ENCODE measurements around the gene RLBP1. TPM values are rescaled to one million over a fixed set of nuclear protein-coding genes. Genes with fewer than 3 reads are reported as not detected.
A peak's percentile ranks its signal among the peaks of the same experiment; 100 is the strongest.

Gene RLBP1
- total RNA-seq, 6 donors from 2014 or later, result not detected

- ATAC-seq (ENCODE audit: low FRiP score in 2 of 2) (peak; percentile 60), DNase-seq (peak in 1 of 2 donors; percentile 75)
- Histone ChIP-seq H3K4me1 (peaks cover 26 to 40% (median 38%) of the 10 kb centered on the region in 4 donors), H3K27ac (peak overlapping the region; percentile 49 to 72 (median 57)), H3K36me3 (peaks cover 0 to 12% (median 0%) of the 10 kb centered on the region in 4 donors), H3K4me3 (no peak overlapping the region), H3K9me3 (no peaks in the 10 kb centered on the region), H3K27me3 (no peaks in the 10 kb centered on the region)
- WGBS, 2 donors, result 37 to 52% methylated on average over 7 of the region's 7 CpGs
- peak in 1 of 4 donors; percentile 96 for TF ChIP-seq EP300 (IDR thresholded peaks at IDR 0.05)
- TF ChIP-seq, protein P1, sequence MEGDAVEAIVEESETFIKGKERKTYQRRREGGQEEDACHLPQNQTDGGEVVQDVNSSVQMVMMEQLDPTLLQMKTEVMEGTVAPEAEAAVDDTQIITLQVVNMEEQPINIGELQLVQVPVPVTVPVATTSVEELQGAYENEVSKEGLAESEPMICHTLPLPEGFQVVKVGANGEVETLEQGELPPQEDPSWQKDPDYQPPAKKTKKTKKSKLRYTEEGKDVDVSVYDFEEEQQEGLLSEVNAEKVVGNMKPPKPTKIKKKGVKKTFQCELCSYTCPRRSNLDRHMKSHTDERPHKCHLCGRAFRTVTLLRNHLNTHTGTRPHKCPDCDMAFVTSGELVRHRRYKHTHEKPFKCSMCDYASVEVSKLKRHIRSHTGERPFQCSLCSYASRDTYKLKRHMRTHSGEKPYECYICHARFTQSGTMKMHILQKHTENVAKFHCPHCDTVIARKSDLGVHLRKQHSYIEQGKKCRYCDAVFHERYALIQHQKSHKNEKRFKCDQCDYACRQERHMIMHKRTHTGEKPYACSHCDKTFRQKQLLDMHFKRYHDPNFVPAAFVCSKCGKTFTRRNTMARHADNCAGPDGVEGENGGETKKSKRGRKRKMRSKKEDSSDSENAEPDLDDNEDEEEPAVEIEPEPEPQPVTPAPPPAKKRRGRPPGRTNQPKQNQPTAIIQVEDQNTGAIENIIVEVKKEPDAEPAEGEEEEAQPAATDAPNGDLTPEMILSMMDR (IDR thresholded peaks at IDR 0.05), result no peak
- TF ChIP-seq POLR2AphosphoS5 (IDR thresholded peaks at IDR 0.05), result peak; percentile 73 to 77
- no peak for TF ChIP-seq POLR2A (IDR thresholded peaks at IDR 0.05)
Measured at GRCh38 chr15:89167267-89168176, 53.9 kb downstream of the RLBP1 start.

GRCh38 chr15:89165677-89166076, 55.7 kb downstream of the RLBP1 start:
- H3K27ac ChIP-seq, result peak overlapping the region in 3 of 4 donors; percentile 41 to 72 (median 51)
- ATAC-seq (ENCODE audit: low FRiP score in 2 of 2), result no peak
- WGBS, 2 donors, result 41 to 48% methylated on average over 2 of the region's 2 CpGs
- no peaks in the 10 kb centered on the region for H3K9me3 ChIP-seq
- H3K27me3 ChIP-seq, result no peaks in the 10 kb centered on the region
- peaks cover 0 to 16% (median 0%) of the 10 kb centered on the region in 4 donors for H3K36me3 ChIP-seq
- no peak for DNase-seq
- TF ChIP-seq POLR2AphosphoS5 (IDR thresholded peaks at IDR 0.05) (no peak), POLR2A (IDR thresholded peaks at IDR 0.05) (no peak), EP300 (IDR thresholded peaks at IDR 0.05) (no peak)
- TF ChIP-seq, protein P1 (IDR thresholded peaks at IDR 0.05), result no peak
- no peak overlapping the region for H3K4me3 ChIP-seq
- peaks cover 26 to 40% (median 31%) of the 10 kb centered on the region in 4 donors for H3K4me1 ChIP-seq

- H3K9me3 ChIP-seq, result no peaks in the 10 kb centered on the region
- no peak overlapping the region for H3K27ac ChIP-seq
- peaks cover 26 to 40% (median 31%) of the 10 kb centered on the region in 4 donors for H3K4me1 ChIP-seq
- peak in 1 of 2 donors; percentile 17 for DNase-seq
- no peaks in the 10 kb centered on the region for H3K27me3 ChIP-seq
- TF ChIP-seq, protein P1 (IDR thresholded peaks at IDR 0.05), result no peak
- TF ChIP-seq POLR2AphosphoS5 (IDR thresholded peaks at IDR 0.05) (no peak), EP300 (IDR thresholded peaks at IDR 0.05) (no peak), POLR2A (IDR thresholded peaks at IDR 0.05) (no peak)
- no peak overlapping the region for H3K4me3 ChIP-seq
- peaks cover 0 to 22% (median 0%) of the 10 kb centered on the region in 4 donors for H3K36me3 ChIP-seq
- WGBS, 2 donors, result 54 to 59% methylated on average over 7 of the region's 7 CpGs
- ATAC-seq (ENCODE audit: low FRiP score in 2 of 2), result peak in 1 of 2 donors; percentile 59
Measured at GRCh38 chr15:89164712-89165211, 56.6 kb downstream of the RLBP1 start.

- peaks cover 26 to 40% (median 31%) of the 10 kb centered on the region in 4 donors for H3K4me1 ChIP-seq
- H3K27ac ChIP-seq, result no peak overlapping the region
- H3K36me3 ChIP-seq, result peaks cover 0 to 32% (median under 1%) of the 10 kb centered on the region in 4 donors
- H3K27me3 ChIP-seq, result no peaks in the 10 kb centered on the region
- TF ChIP-seq, protein P1 (IDR thresholded peaks at IDR 0.05), result no peak
- DNase-seq (peak in 1 of 2 donors; percentile 1), ATAC-seq (ENCODE audit: low FRiP score in 2 of 2) (no peak)
- WGBS, 2 donors, result 84 to 88% methylated on average over 5 of the region's 5 CpGs
- H3K4me3 ChIP-seq, result no peak overlapping the region
- no peaks in the 10 kb centered on the region for H3K9me3 ChIP-seq
Measured at GRCh38 chr15:89163271-89164055, 57.9 kb downstream of the RLBP1 start.

Measured in upper lobe of left lung (tissue), 6 donors.